ENCODE results near the gene PHC3.

- TF ChIP-seq CTCF (IDR thresholded peaks at IDR 0.05; ENCODE audit: insufficient read depth, low read length, poor library complexity, severe bottlenecking) (no peak), EZH2phosphoT487 (conservative IDR thresholded peaks at IDR 0.05; ENCODE audit: low read length) (no peak)
Observed at GRCh38 chr3:170204023-170204472, 22.5 kb upstream of the PHC3 start.
